Fibroblast of the aortic adventitia (primary cell): Measurements from ENCODE around the gene LGALS16. TPM values are rescaled to one million over a fixed set of nuclear protein-coding genes. Genes with fewer than 3 reads are reported as not detected.
"Not testable (repeated sequence)": the region's sequence is repeated elsewhere in the genome, so short reads cannot be mapped to it uniquely, and the experiment has no call there.

ENCODE experiments used
- DNase-seq: peaks from one replicate; pipeline ENCODE4 v3.0.0-alpha.2; 2010; ENCODE audit warnings: low read depth
- H3K4me3 ChIP-seq: 2 replicates; pipeline ENCODE4 v1.5.1; 2011; ENCODE audit warnings: low read depth, mild to moderate bottlenecking, control low read depth, low read length, moderate library complexity
- CTCF ChIP-seq: IDR thresholded peaks from 2 replicates; pipeline ENCODE4 v1.5.1; 2011; ENCODE audit warnings: mild to moderate bottlenecking, low read length, control low read depth, inconsistent platforms; ENCODE audit not compliant: insufficient read depth
- total RNA-seq: library from RNA; depleted of rRNA; stranded (reverse); fragments of >200 nt; gene quantifications from 2 replicates; pipeline ENCODE4 v1.2.3, GENCODE V29; 2012; ENCODE audit warnings: low replicate concordance

Gene LGALS16
- total RNA-seq, 1 donor, result not detected

- TF ChIP-seq CTCF, result no peak
- H3K4me3 ChIP-seq, result no peak overlapping the region
- DNase-seq, result no peak
Measured at GRCh38 chr19:39686739-39687138, 31.0 kb downstream of the LGALS16 start.

GRCh38 chr19:39688637-39689036 lies 32.9 kb downstream of the LGALS16 start:
- H3K4me3 ChIP-seq, DNase-seq: not testable (repeated sequence)

GRCh38 chr19:39692166-39692565 lies 36.5 kb downstream of the LGALS16 start:
- no peak overlapping the region for H3K4me3 ChIP-seq
- DNase-seq, result no peak
- no peak for TF ChIP-seq CTCF

- H3K4me3 ChIP-seq, result no peak overlapping the region
- TF ChIP-seq CTCF, result no peak
- DNase-seq, result no peak
Measured at GRCh38 chr19:39692822-39693221, 37.1 kb downstream of the LGALS16 start.

GRCh38 chr19:39695759-39696158 lies 40.0 kb downstream of the LGALS16 start:
- no peak overlapping the region for H3K4me3 ChIP-seq
- no peak for DNase-seq
- no peak for TF ChIP-seq CTCF

- peak; percentile 15 for DNase-seq
- no peak overlapping the region for H3K4me3 ChIP-seq
- TF ChIP-seq CTCF, result no peak
Measured at GRCh38 chr19:39696387-39696786, 40.7 kb downstream of the LGALS16 start.

GRCh38 chr19:39698535-39698934 lies 42.8 kb downstream of the LGALS16 start:
- no peak overlapping the region for H3K4me3 ChIP-seq
- DNase-seq, result no peak
- TF ChIP-seq CTCF, result no peak

GRCh38 chr19:39701291-39701690 lies 45.6 kb downstream of the LGALS16 start:
- no peak for DNase-seq
- H3K4me3 ChIP-seq, result no peak overlapping the region
- TF ChIP-seq CTCF, result no peak
